H9 (cell line): ENCODE measurements around the gene SIGLEC12. TPM values are rescaled to one million over a fixed set of nuclear protein-coding genes. Genes with fewer than 3 reads are reported as not detected.

ENCODE experiments used
- DNase-seq: peaks from one replicate; pipeline ENCODE4 v3.0.0-alpha.2; 2017
- H2AFZ ChIP-seq: one replicate; pipeline ENCODE4 v1.6.1; 2013; ENCODE audit warnings: mild to moderate bottlenecking, low read length, control low read depth, moderate library complexity
- H2AK5ac ChIP-seq: 2 replicates; pipeline ENCODE4 v1.6.1; 2013; ENCODE audit warnings: low read length, control low read depth, mixed read lengths; ENCODE audit not compliant: insufficient read length
- H2BK120ac ChIP-seq: one replicate; pipeline ENCODE4 v1.6.1; 2013; ENCODE audit warnings: low read depth, mild to moderate bottlenecking, low read length, control low read depth, inconsistent platforms; ENCODE audit not compliant: poor library complexity, severe bottlenecking
- H2BK12ac ChIP-seq: 2 replicates; pipeline ENCODE4 v1.6.1; 2013; ENCODE audit warnings: low read length, control low read depth, mixed read lengths, low read depth; ENCODE audit not compliant: insufficient read length
- H2BK15ac ChIP-seq: 2 replicates; pipeline ENCODE4 v1.6.1; 2013; ENCODE audit warnings: low read depth, low read length, control low read depth
- H2BK20ac ChIP-seq: one replicate; pipeline ENCODE4 v1.6.1; 2013; ENCODE audit warnings: low read depth, mild to moderate bottlenecking, low read length, control low read depth, inconsistent platforms; ENCODE audit not compliant: poor library complexity, severe bottlenecking
- H2BK5ac ChIP-seq: 2 replicates; pipeline ENCODE4 v1.6.1; 2013; ENCODE audit warnings: low read length, control low read depth, mixed read lengths; ENCODE audit not compliant: insufficient read length
- H3K14ac ChIP-seq: 2 replicates; pipeline ENCODE4 v1.6.1; 2013; ENCODE audit warnings: low read length, control low read depth; ENCODE audit not compliant: insufficient read depth
- H3K18ac ChIP-seq: 2 replicates; pipeline ENCODE4 v1.6.1; 2013; ENCODE audit warnings: low read depth, mild to moderate bottlenecking, mixed read lengths, low read length, control low read depth; ENCODE audit not compliant: insufficient read length
- H3K23ac ChIP-seq: 2 replicates; pipeline ENCODE4 v1.6.1; 2013; ENCODE audit warnings: low read length, control low read depth, mixed read lengths, low read depth; ENCODE audit not compliant: insufficient read length
- H3K23me2 ChIP-seq: 2 replicates; pipeline ENCODE4 v1.6.1; 2013; ENCODE audit warnings: low read depth, mild to moderate bottlenecking, mixed read lengths, low read length, control low read depth; ENCODE audit not compliant: insufficient read length, poor library complexity, severe bottlenecking
- H3K27ac ChIP-seq: 2 replicates; pipeline ENCODE4 v1.5.1; 2013; ENCODE audit warnings: low read length, control low read depth, mixed read lengths, low read depth; ENCODE audit not compliant: insufficient read length
- H3K27me3 ChIP-seq: 2 replicates; pipeline ENCODE4 v1.6.1; 2013; ENCODE audit warnings: low read length, control low read depth, inconsistent platforms; ENCODE audit not compliant: insufficient read depth
- H3K4ac ChIP-seq: 2 replicates; pipeline ENCODE4 v1.6.1; 2013; ENCODE audit warnings: low read depth, mild to moderate bottlenecking, control low read depth, inconsistent platforms, low read length, moderate library complexity
- H3K4me1 ChIP-seq: 2 replicates; pipeline ENCODE4 v1.6.1; 2013; ENCODE audit warnings: low read length, control low read depth, inconsistent platforms; ENCODE audit not compliant: insufficient read depth
- H3K4me2 ChIP-seq: 2 replicates; pipeline ENCODE4 v1.6.1; 2013; ENCODE audit warnings: low read length, control low read depth, mixed read lengths; ENCODE audit not compliant: insufficient read length, insufficient read depth
- H3K56ac ChIP-seq: 2 replicates; pipeline ENCODE4 v1.6.1; 2013; ENCODE audit warnings: low read depth, mild to moderate bottlenecking, mixed read lengths, low read length, control low read depth; ENCODE audit not compliant: insufficient read length
- H3K79me1 ChIP-seq: 2 replicates; pipeline ENCODE4 v1.6.1; 2013; ENCODE audit warnings: low read depth, mild to moderate bottlenecking, moderate library complexity, low read length, control low read depth, inconsistent platforms; ENCODE audit not compliant: insufficient read depth, poor library complexity, severe bottlenecking
- H3K79me2 ChIP-seq: 2 replicates; pipeline ENCODE4 v1.6.1; 2013; ENCODE audit warnings: low read length, control low read depth, inconsistent platforms; ENCODE audit not compliant: insufficient read depth
- H3K9ac ChIP-seq: 2 replicates; pipeline ENCODE4 v1.6.1; 2013; ENCODE audit warnings: low read length, control low read depth, mixed read lengths; ENCODE audit not compliant: insufficient read length; ENCODE audit errors: extremely low read depth
- H3K9me3 ChIP-seq: one replicate; pipeline ENCODE4 v1.6.1; 2013; ENCODE audit warnings: low read depth, low read length, inconsistent platforms; ENCODE audit not compliant: control insufficient read depth
- H3T11ph ChIP-seq: one replicate; pipeline ENCODE4 v1.6.1; 2013; ENCODE audit warnings: mild to moderate bottlenecking, low read length, control low read depth, inconsistent platforms
- H4K20me1 ChIP-seq: one replicate; pipeline ENCODE4 v1.6.1; 2013; ENCODE audit not compliant: control insufficient read depth, insufficient read length, insufficient read depth
- H4K5ac ChIP-seq: 2 replicates; pipeline ENCODE4 v1.6.1; 2013; ENCODE audit warnings: low read depth, mild to moderate bottlenecking, mixed read lengths, low read length, control low read depth; ENCODE audit not compliant: insufficient read length
- H4K8ac ChIP-seq: replicated peaks from 2 replicates; pipeline ENCODE4 v1.6.1; 2013; ENCODE audit warnings: low read length, control low read depth, mixed read lengths, low read depth; ENCODE audit not compliant: insufficient read length
- H4K91ac ChIP-seq: 2 replicates; pipeline ENCODE4 v1.6.1; 2013; ENCODE audit warnings: low read depth, mild to moderate bottlenecking, moderate library complexity, mixed read lengths, low read length, control low read depth; ENCODE audit not compliant: insufficient read length
- H3K27ac Mint-ChIP-seq, 3 experiments: 2 replicates in 2 of 3; 3 replicates in 1 of 3; pipeline ENCODE4 v1.8.0; 2020 to 2021; ENCODE audit warnings: mixed read lengths in 3 of 3, mild to moderate bottlenecking in 1 of 3, moderate library complexity in 1 of 3
- H3K27me3 Mint-ChIP-seq: 2 replicates; pipeline ENCODE4 v1.8.0; 2021; ENCODE audit warnings: low read depth, mild to moderate bottlenecking, moderate library complexity, mixed read lengths
- H3K36me3 Mint-ChIP-seq, 3 experiments: 2 replicates in 2 of 3; 3 replicates in 1 of 3; pipeline ENCODE4 v1.8.0; 2020 to 2021; ENCODE audit warnings: low read depth in 3 of 3, mixed read lengths in 3 of 3; ENCODE audit not compliant: insufficient read depth in 1 of 3
- H3K4me1 Mint-ChIP-seq, 2 experiments: 2 replicates each; pipeline ENCODE4 v1.8.0; 2020; ENCODE audit warnings: mixed read lengths in 2 of 2
- H3K4me3 Mint-ChIP-seq, 2 experiments: 2 replicates in 1 of 2; 3 replicates in 1 of 2; pipeline ENCODE4 v1.8.0; 2020 to 2021; ENCODE audit warnings: mild to moderate bottlenecking in 2 of 2, mixed read lengths in 2 of 2, moderate library complexity in 1 of 2
- H3K9me3 Mint-ChIP-seq, 2 experiments: 2 replicates in 1 of 2; 3 replicates in 1 of 2; pipeline ENCODE4 v1.8.0; 2020; ENCODE audit warnings: mild to moderate bottlenecking in 2 of 2, mixed read lengths in 2 of 2, moderate library complexity in 1 of 2
- WGBS: extraction: QIAGEN DNeasy Blood & Tissue Kit; methylation state at CpG from one replicate; pipeline ENCODE4 v1.1.7; 2013; ENCODE audit warnings: missing lambda C conversion rate, low lambda C conversion rate, mixed read lengths; ENCODE audit not compliant: insufficient read length; ENCODE audit errors: extremely low coverage; 5-methylcytosine and 5-hydroxymethylcytosine counted together
- total RNA-seq: library from RNA; stranded (reverse); gene quantifications from 2 replicates; pipeline ENCODE4 v1.2.1, GENCODE V29; 2021
- TF ChIP-seq, protein P1 (sequence below): fragments of 200-600 bp; sonication (generic); conservative IDR thresholded peaks from 3 replicates; pipeline ENCODE4 v1.8.0; 2021; ENCODE audit warnings: antibody characterized with exemption, mild to moderate bottlenecking

Gene SIGLEC12
- total RNA-seq, 1 experiment from 2014 or later = not detected

- peaks cover 0 to 2% of the 10 kb centered on the region in 2 experiments; a peak in 1 of 4 replicates for H3K4me1 Mint-ChIP-seq
- no peak overlapping the region for H4K5ac ChIP-seq
- H2BK120ac ChIP-seq = no peak overlapping the region
- H3K23ac ChIP-seq = no peak overlapping the region
- H3K4me3 Mint-ChIP-seq = no peak overlapping the region
- no peaks in the 10 kb centered on the region for H3K79me1 ChIP-seq
- TF ChIP-seq, protein P1, sequence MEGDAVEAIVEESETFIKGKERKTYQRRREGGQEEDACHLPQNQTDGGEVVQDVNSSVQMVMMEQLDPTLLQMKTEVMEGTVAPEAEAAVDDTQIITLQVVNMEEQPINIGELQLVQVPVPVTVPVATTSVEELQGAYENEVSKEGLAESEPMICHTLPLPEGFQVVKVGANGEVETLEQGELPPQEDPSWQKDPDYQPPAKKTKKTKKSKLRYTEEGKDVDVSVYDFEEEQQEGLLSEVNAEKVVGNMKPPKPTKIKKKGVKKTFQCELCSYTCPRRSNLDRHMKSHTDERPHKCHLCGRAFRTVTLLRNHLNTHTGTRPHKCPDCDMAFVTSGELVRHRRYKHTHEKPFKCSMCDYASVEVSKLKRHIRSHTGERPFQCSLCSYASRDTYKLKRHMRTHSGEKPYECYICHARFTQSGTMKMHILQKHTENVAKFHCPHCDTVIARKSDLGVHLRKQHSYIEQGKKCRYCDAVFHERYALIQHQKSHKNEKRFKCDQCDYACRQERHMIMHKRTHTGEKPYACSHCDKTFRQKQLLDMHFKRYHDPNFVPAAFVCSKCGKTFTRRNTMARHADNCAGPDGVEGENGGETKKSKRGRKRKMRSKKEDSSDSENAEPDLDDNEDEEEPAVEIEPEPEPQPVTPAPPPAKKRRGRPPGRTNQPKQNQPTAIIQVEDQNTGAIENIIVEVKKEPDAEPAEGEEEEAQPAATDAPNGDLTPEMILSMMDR = no peak
- peaks cover 0 to 5% (median 5%) of the 10 kb centered on the region in 3 experiments; a peak in 1 of 7 replicates for H3K36me3 Mint-ChIP-seq
- H3T11ph ChIP-seq = no peak overlapping the region
- H3K27me3 Mint-ChIP-seq = peaks cover 45% of the 10 kb centered on the region
- peak overlapping the region in 1 of 3 experiments; percentile 40; a peak in 1 of 7 replicates for H3K27ac Mint-ChIP-seq
- H3K4me2 ChIP-seq = no peak overlapping the region
- no peak for DNase-seq
- H4K91ac ChIP-seq = no peak overlapping the region
- H3K27me3 ChIP-seq = no peaks in the 10 kb centered on the region
- H3K4ac ChIP-seq = no peak overlapping the region
- peaks cover 3% of the 10 kb centered on the region for H4K20me1 ChIP-seq
- H3K18ac ChIP-seq = no peak overlapping the region
- no peak overlapping the region for H2BK5ac ChIP-seq
- H2AFZ ChIP-seq = no peak overlapping the region
- no peak overlapping the region for H2BK12ac ChIP-seq
- no peak overlapping the region for H2BK20ac ChIP-seq
- H3K9me3 Mint-ChIP-seq = peaks cover 29 to 88% of the 10 kb centered on the region in 2 experiments
- H3K9me3 ChIP-seq = no peaks in the 10 kb centered on the region
- no peak overlapping the region for H3K14ac ChIP-seq
- H3K9ac ChIP-seq = no peak overlapping the region
- no peak overlapping the region for H2AK5ac ChIP-seq
- H2BK15ac ChIP-seq = no peak overlapping the region
- no peaks in the 10 kb centered on the region for H3K23me2 ChIP-seq
- H3K56ac ChIP-seq = no peak overlapping the region
- no CpG with 5 or more reads among the region's 5 CpGs for WGBS
- H3K27ac ChIP-seq = no peak overlapping the region
- no peaks in the 10 kb centered on the region for H3K79me2 ChIP-seq
- no peaks in the 10 kb centered on the region for H3K4me1 ChIP-seq
- H4K8ac ChIP-seq = no peak overlapping the region
Measured at GRCh38 chr19:51450730-51451307, 50.8 kb downstream of the SIGLEC12 start.
